Hepatocyte (in vitro differentiated cells): ENCODE data around the gene SLCO3A1. TPM values are rescaled to one million over a fixed set of nuclear protein-coding genes. Genes with fewer than 3 reads are reported as not detected.

Source experiments
- DNase-seq: peaks from one replicate; pipeline ENCODE4 v3.0.0-alpha.2; 2016; ENCODE audit warnings: low spot score
- H2AFZ ChIP-seq: fragments of 200-600 bp; sonication (generic); 2 replicates; pipeline ENCODE4 v1.6.0; 2016; ENCODE audit warnings: antibody characterized with exemption, mild to moderate bottlenecking
- H3K27ac ChIP-seq: fragments of 200-600 bp; sonication (generic); 2 replicates; pipeline ENCODE4 v1.5.1; 2016; ENCODE audit warnings: mild to moderate bottlenecking
- H3K27me3 ChIP-seq: fragments of 200-600 bp; sonication (generic); 2 replicates; pipeline ENCODE4 v1.6.1; 2016
- H3K36me3 ChIP-seq: fragments of 200-600 bp; sonication (generic); replicated peaks from 2 replicates; pipeline ENCODE4 v1.5.1; 2016; ENCODE audit warnings: low read depth; ENCODE audit not compliant: insufficient read depth
- H3K4me1 ChIP-seq: fragments of 200-600 bp; sonication (generic); 2 replicates; pipeline ENCODE4 v1.5.1; 2016; ENCODE audit warnings: mild to moderate bottlenecking, moderate library complexity; ENCODE audit not compliant: insufficient read depth
- H3K4me2 ChIP-seq: fragments of 200-600 bp; sonication (generic); 2 replicates; pipeline ENCODE4 v1.6.0; 2016
- H3K4me3 ChIP-seq: fragments of 200-600 bp; sonication (generic); 2 replicates; pipeline ENCODE4 v1.5.1; 2016; ENCODE audit warnings: mild to moderate bottlenecking
- H3K79me2 ChIP-seq: fragments of 200-600 bp; sonication (generic); 2 replicates; pipeline ENCODE4 v1.6.0; 2017; ENCODE audit warnings: mild to moderate bottlenecking
- H3K9me2 ChIP-seq: fragments of 200-600 bp; sonication (generic); replicated peaks from 2 replicates; pipeline ENCODE4 v1.6.0; 2017; ENCODE audit warnings: mild to moderate bottlenecking; ENCODE audit not compliant: insufficient read depth
- H3K9me3 ChIP-seq: fragments of 200-600 bp; sonication (generic); 2 replicates; pipeline ENCODE4 v1.5.1; 2016; ENCODE audit warnings: low read depth, mild to moderate bottlenecking
- H4K20me1 ChIP-seq: fragments of 200-600 bp; sonication (generic); 2 replicates; pipeline ENCODE4 v1.6.0; 2016; ENCODE audit warnings: mild to moderate bottlenecking; ENCODE audit not compliant: insufficient read depth, poor library complexity, severe bottlenecking
- CTCF ChIP-seq: fragments of 200-600 bp; sonication (generic); IDR thresholded peaks from 2 replicates; pipeline ENCODE4 v1.5.1; 2016; ENCODE audit warnings: antibody characterized with exemption, mild to moderate bottlenecking; ENCODE audit not compliant: poor library complexity
- EZH2 ChIP-seq: fragments of 200-600 bp; sonication (generic); IDR thresholded peaks from 2 replicates; pipeline ENCODE4 v1.6.1; 2016; ENCODE audit warnings: antibody characterized with exemption, mild to moderate bottlenecking, borderline replicate concordance
- EZH2phosphoT487 ChIP-seq: fragments of 200-600 bp; sonication (generic); IDR thresholded peaks from one replicate; pipeline ENCODE4 v1.6.1; 2018; ENCODE audit warnings: antibody characterized with exemption, mild to moderate bottlenecking, low read depth, moderate library complexity; ENCODE audit not compliant: unreplicated experiment, severe bottlenecking
- WGBS: methylation state at CpG from one replicate; pipeline ENCODE4 v1.1.6; 2016; ENCODE audit warnings: low lambda C conversion rate; ENCODE audit errors: missing lambda C conversion rate; 5-methylcytosine and 5-hydroxymethylcytosine counted together
- polyA plus RNA-seq: library from polyadenylated mRNA; unstranded; fragments of >200 nt; fragmentation: Nextera tagmentation; extraction: Ambion mirVana; gene quantifications from 2 replicates; pipeline ENCODE4 v1.2.1, GENCODE V29; 2016
- total RNA-seq: library from RNA; depleted of rRNA; stranded (reverse); fragments of >200 nt; gene quantifications from 2 replicates; pipeline ENCODE4 v1.2.3, GENCODE V29; 2014

SLCO3A1 gene
- total and polyA plus RNA-seq, 2 experiments from 2014 or later: 1.3 to 5.4 TPM

GRCh38 chr15:91938136-91938535 is 84.6 kb downstream of the SLCO3A1 start:
- H2AFZ ChIP-seq: no peak overlapping the region
- WGBS: 97% methylated on average over 3 of the region's 3 CpGs
- no peaks in the 10 kb centered on the region for H4K20me1 ChIP-seq
- no peak overlapping the region for H3K4me2 ChIP-seq
- DNase-seq: no peak
- H3K9me3 ChIP-seq: no peaks in the 10 kb centered on the region
- H3K27me3 ChIP-seq: no peaks in the 10 kb centered on the region
- no peak for TF ChIP-seq CTCF
- TF ChIP-seq EZH2phosphoT487: no peak
- TF ChIP-seq EZH2: no peak
- no peaks in the 10 kb centered on the region for H3K79me2 ChIP-seq
- no peak overlapping the region for H3K4me3 ChIP-seq
- H3K27ac ChIP-seq: no peak overlapping the region
- peaks cover 13% of the 10 kb centered on the region for H3K4me1 ChIP-seq
- H3K36me3 ChIP-seq: no peaks in the 10 kb centered on the region
- H3K9me2 ChIP-seq: no peaks in the 10 kb centered on the region

GRCh38 chr15:91939403-91939831 is 85.9 kb downstream of the SLCO3A1 start:
- no peaks in the 10 kb centered on the region for H3K27me3 ChIP-seq
- H3K4me2 ChIP-seq: no peak overlapping the region
- peaks cover 16% of the 10 kb centered on the region for H3K4me1 ChIP-seq
- no peaks in the 10 kb centered on the region for H4K20me1 ChIP-seq
- no peak overlapping the region for H2AFZ ChIP-seq
- no peak overlapping the region for H3K4me3 ChIP-seq
- H3K9me2 ChIP-seq: no peaks in the 10 kb centered on the region
- TF ChIP-seq EZH2phosphoT487: no peak
- no peak for TF ChIP-seq CTCF
- TF ChIP-seq EZH2: no peak
- H3K36me3 ChIP-seq: no peaks in the 10 kb centered on the region
- no peak for DNase-seq
- no peaks in the 10 kb centered on the region for H3K79me2 ChIP-seq
- no peaks in the 10 kb centered on the region for H3K9me3 ChIP-seq
- no peak overlapping the region for H3K27ac ChIP-seq
- WGBS: 94% methylated on average over 8 of the region's 8 CpGs

GRCh38 chr15:91940496-91941381 is 87.2 kb downstream of the SLCO3A1 start:
- Histone ChIP-seq H3K27ac (peak overlapping the region; percentile 32), H2AFZ (no peak overlapping the region), H3K9me3 (no peaks in the 10 kb centered on the region), H3K27me3 (no peaks in the 10 kb centered on the region), H3K4me1 (peaks cover 16% of the 10 kb centered on the region), H3K4me2 (no peak overlapping the region), H3K36me3 (no peaks in the 10 kb centered on the region), H3K4me3 (no peak overlapping the region), H3K9me2 (no peaks in the 10 kb centered on the region), H4K20me1 (no peaks in the 10 kb centered on the region), H3K79me2 (no peaks in the 10 kb centered on the region)
- 52% methylated on average over 8 of the region's 8 CpGs for WGBS
- TF ChIP-seq EZH2: no peak
- DNase-seq: no peak

DNA sequence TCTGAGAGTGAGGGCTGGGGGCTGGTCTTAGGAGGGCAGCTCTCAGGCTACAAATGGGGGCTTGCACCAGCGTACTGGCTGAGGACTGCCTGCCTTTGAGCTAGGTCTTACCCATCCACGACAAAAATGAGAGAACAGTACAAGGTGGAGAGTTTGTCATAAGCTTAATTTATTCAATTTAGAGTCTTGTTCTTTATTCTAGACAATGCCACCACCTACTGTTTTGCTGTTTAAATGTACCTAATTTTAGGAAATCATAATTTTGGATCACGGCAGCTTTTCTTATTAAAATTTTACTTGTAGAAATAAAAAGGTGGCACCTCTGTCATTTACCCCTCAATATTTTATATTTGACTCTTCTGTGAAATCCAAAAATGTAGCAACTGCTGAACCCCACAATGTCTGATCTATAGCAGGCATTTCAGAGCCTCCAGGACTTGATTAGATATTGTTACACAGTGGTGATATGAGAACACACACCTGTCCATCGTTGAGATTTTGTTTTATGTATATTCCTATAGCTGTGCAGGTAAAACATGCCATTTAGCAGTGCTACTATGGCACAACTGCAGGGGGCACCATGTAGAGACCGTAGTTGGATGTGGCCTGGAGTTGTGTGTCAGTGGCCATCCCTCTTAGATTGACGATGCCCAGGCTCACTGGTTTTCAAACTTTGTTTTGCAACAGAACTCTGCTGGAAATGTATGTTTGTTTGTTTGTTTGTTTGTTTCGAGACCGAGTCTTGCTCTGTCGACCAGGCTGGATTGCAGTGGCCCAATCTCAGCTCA is 88.6 kb downstream of the SLCO3A1 start:
- H2AFZ ChIP-seq: no peak overlapping the region
- H3K27ac ChIP-seq: peak overlapping the region; percentile 62
- no peaks in the 10 kb centered on the region for H3K36me3 ChIP-seq
- H4K20me1 ChIP-seq: no peaks in the 10 kb centered on the region
- H3K9me3 ChIP-seq: no peaks in the 10 kb centered on the region
- H3K27me3 ChIP-seq: no peaks in the 10 kb centered on the region
- no peaks in the 10 kb centered on the region for H3K79me2 ChIP-seq
- no peak for DNase-seq
- no peaks in the 10 kb centered on the region for H3K9me2 ChIP-seq
- H3K4me2 ChIP-seq: peak overlapping the region; percentile 12
- H3K4me1 ChIP-seq: peaks cover 16% of the 10 kb centered on the region
- TF ChIP-seq EZH2 (no peak), EZH2phosphoT487 (no peak), CTCF (no peak)
- no peak overlapping the region for H3K4me3 ChIP-seq
- 92% methylated on average over 9 of the region's 9 CpGs for WGBS
